ENCODE results near the gene MTA1.

Gene MTA1

GRCh38 chr14:105416671-105417070 lies 3.0 kb upstream of the MTA1 start:
- DNase-seq (ENCODE audit: low spot score): no peak
- TF ChIP-seq, protein P1, sequence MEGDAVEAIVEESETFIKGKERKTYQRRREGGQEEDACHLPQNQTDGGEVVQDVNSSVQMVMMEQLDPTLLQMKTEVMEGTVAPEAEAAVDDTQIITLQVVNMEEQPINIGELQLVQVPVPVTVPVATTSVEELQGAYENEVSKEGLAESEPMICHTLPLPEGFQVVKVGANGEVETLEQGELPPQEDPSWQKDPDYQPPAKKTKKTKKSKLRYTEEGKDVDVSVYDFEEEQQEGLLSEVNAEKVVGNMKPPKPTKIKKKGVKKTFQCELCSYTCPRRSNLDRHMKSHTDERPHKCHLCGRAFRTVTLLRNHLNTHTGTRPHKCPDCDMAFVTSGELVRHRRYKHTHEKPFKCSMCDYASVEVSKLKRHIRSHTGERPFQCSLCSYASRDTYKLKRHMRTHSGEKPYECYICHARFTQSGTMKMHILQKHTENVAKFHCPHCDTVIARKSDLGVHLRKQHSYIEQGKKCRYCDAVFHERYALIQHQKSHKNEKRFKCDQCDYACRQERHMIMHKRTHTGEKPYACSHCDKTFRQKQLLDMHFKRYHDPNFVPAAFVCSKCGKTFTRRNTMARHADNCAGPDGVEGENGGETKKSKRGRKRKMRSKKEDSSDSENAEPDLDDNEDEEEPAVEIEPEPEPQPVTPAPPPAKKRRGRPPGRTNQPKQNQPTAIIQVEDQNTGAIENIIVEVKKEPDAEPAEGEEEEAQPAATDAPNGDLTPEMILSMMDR (conservative IDR thresholded peaks at IDR 0.05; ENCODE audit: low read depth): no peak
- H3K27ac ChIP-seq: no peak overlapping the region
- POLR2A ChIA-PET (ENCODE audit: low non-redundant PET): no interaction called here
- CTCF ChIA-PET: interaction anchor here (0.7 kb wide), 1 partner anchor 945 kb away, joined by 3 read pairs; no protein-coding TSS in a partner anchor

DNA sequence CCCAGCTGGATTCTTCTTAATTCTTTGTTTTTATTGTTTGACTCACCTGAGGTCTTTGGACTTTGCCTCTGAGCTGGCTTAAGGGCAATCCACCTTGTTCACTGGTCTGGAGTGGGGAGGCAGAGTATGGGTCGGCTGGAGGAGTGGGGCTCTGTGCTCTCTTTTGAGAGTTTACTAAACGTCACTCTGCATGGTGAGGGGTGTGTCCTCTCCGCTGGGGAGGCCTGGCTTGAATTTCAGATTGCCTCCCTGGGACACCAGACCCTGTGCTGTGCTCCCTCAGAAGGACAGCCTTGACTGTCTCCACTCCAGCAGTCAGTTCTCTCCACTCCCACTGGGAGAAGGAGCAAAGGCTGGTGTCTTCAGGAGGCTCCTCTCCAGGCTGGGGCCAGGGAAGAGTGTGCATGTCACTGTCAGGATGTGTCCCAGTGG lies 1.9 kb upstream of the MTA1 start:
- peak overlapping the region; percentile 80 for H3K27ac ChIP-seq
- ChIA-PET POLR2A (ENCODE audit: low non-redundant PET) (no interaction called here), CTCF (no interaction called here)
- no peak for DNase-seq (ENCODE audit: low spot score)
- TF ChIP-seq, protein P1 (conservative IDR thresholded peaks at IDR 0.05; ENCODE audit: low read depth): no peak

- ChIA-PET POLR2A (ENCODE audit: low non-redundant PET) (interaction anchor here (0.5 to 0.6 kb wide), 2 partner anchors 95 to 97 kb away, joined by 3 read pairs; no protein-coding TSS in a partner anchor), CTCF (interaction anchor here (0.6 kb wide), 1 partner anchor 219 kb away, joined by 6 read pairs; no protein-coding TSS in a partner anchor)
- TF ChIP-seq, protein P1 (conservative IDR thresholded peaks at IDR 0.05; ENCODE audit: low read depth): no peak
- no peak for DNase-seq (ENCODE audit: low spot score)
- peak overlapping the region; percentile 80 for H3K27ac ChIP-seq
Measured at GRCh38 chr14:105418269-105419194, 1.1 kb upstream of the MTA1 start.

DNA sequence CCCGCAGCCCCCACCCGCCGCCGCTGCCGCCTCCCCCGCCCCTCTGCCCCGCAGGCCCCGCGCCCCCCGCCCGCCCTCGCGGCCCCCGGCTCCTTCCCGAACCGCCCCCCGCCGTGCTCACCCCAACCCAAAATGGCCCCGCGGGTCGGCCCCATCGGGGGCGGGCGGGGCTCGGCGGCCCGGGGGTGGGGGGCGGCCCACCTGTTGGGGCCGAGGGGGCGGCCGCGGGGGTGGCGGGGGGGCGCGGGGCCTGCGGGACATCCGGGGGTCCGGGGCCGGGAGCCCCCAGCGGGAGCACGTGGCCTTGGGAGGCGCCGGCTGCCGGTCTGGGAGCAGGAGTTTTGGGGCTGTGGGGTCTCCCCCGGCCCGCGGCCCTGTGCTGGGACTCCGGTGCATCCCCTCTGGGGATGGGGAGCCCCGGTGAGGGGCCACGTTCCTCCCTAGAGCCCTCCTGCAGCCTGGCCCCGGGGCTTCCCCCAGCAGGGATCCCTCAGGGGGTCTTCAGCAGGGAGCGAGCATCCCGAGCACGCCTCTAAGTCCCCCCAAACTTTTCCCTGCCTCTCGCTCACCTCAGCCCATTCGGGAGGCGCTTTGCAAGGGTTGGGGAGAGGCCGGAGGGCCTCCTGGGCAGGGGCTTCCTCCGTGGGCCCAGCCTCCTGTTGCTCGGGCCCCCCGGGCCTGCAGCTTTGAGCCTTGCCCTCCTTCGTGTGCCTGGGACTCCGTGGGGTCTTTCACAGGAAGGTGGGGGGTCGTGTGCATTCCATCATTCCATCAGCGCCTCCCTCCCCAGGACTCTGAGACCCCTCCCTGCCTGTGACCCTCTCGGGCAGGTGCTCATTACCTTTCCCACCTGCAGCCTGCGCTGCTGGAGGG lies 710 bp downstream of the MTA1 start:
- no peak for DNase-seq (ENCODE audit: low spot score)
- peak overlapping the region; percentile 80 for H3K27ac ChIP-seq
- POLR2A ChIA-PET (ENCODE audit: low non-redundant PET): no interaction called here
- TF ChIP-seq, protein P1 (conservative IDR thresholded peaks at IDR 0.05; ENCODE audit: low read depth): no peak
- CTCF ChIA-PET: no interaction called here

DNA sequence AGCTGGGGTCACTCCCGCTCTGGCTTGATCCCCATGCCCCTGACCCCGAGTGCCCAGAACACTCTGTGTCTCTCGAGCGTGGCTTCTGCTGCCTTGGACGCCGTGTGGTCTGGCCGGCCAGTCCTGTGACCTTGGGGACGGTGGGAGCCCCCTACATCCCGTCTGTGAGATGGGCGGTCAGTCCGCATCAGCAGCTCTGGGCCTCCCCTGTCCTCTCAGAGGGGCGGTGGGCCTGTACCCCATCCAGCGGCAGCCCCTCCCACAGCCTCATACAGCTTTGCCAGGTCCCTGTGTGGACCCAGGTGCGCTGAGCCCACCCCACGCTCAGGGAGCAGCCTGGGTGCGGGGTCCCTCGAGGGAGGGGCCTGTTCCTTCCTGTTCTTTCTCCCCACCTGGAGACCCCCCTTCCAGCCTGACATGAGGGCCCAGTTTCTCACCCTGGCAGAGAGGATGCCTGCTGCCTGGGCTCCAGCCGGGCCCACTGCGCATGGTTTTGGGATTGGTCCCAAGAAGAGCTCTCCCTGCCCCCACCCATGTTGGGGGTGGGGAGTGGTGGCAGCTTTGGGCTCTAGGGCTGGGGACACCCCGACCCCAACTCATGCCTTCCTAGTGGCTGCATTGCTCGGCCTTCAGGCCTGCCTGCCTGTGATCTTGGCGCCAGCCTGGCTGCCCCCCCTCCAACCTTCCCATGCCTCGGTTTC lies 1.5 kb downstream of the MTA1 start:
- peak overlapping the region; percentile 80 for H3K27ac ChIP-seq
- POLR2A ChIA-PET (ENCODE audit: low non-redundant PET): no interaction called here
- no peak for DNase-seq (ENCODE audit: low spot score)
- CTCF ChIA-PET: interaction anchor here (0.5 to 1.0 kb wide), 2 partner anchors 27 to 34 kb away, joined by 3 to 4 read pairs; no protein-coding TSS in a partner anchor
- TF ChIP-seq, protein P1 (conservative IDR thresholded peaks at IDR 0.05; ENCODE audit: low read depth): no peak
